ENCODE results near the gene FGF19.

FGF19 gene

DNA sequence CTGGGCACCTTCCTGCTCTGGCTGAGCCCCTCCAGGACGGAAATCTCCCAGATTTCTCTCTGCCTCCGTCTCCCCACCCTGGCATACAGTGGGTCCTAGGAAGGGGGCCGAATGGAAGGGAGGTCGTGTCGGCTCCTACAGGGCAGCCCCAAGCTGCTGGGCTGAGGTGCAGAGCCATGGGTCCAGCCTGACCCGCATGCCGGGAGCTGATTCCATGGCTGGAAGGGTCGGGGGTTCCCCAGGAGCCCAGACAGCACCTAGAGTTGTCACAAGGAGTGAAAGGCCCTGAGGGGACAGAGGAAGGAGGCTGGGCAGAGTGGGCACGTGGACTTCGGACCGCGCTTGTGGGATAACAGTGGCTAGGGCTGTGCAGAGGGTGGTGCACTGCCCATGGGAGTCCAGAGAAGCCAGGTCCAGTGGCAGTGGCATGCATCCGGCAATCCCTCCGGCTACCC, 46.3 kb downstream of the FGF19 start:
- Histone ChIP-seq H3K4me3 (ENCODE audit: low read depth, low read length) (no peak overlapping the region), H3K9me3 (ENCODE audit: severe bottlenecking) (no peaks in the 10 kb centered on the region), H3K36me3 (no peaks in the 10 kb centered on the region), H3K27me3 (ENCODE audit: insufficient read depth, low read depth, severe bottlenecking) (no peaks in the 10 kb centered on the region), H3K27ac (no peak overlapping the region)
- TF ChIP-seq, protein P1, sequence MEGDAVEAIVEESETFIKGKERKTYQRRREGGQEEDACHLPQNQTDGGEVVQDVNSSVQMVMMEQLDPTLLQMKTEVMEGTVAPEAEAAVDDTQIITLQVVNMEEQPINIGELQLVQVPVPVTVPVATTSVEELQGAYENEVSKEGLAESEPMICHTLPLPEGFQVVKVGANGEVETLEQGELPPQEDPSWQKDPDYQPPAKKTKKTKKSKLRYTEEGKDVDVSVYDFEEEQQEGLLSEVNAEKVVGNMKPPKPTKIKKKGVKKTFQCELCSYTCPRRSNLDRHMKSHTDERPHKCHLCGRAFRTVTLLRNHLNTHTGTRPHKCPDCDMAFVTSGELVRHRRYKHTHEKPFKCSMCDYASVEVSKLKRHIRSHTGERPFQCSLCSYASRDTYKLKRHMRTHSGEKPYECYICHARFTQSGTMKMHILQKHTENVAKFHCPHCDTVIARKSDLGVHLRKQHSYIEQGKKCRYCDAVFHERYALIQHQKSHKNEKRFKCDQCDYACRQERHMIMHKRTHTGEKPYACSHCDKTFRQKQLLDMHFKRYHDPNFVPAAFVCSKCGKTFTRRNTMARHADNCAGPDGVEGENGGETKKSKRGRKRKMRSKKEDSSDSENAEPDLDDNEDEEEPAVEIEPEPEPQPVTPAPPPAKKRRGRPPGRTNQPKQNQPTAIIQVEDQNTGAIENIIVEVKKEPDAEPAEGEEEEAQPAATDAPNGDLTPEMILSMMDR (IDR thresholded peaks at IDR 0.05; ENCODE audit: low read depth, low read length), result no peak
- no peak for DNase-seq

DNA sequence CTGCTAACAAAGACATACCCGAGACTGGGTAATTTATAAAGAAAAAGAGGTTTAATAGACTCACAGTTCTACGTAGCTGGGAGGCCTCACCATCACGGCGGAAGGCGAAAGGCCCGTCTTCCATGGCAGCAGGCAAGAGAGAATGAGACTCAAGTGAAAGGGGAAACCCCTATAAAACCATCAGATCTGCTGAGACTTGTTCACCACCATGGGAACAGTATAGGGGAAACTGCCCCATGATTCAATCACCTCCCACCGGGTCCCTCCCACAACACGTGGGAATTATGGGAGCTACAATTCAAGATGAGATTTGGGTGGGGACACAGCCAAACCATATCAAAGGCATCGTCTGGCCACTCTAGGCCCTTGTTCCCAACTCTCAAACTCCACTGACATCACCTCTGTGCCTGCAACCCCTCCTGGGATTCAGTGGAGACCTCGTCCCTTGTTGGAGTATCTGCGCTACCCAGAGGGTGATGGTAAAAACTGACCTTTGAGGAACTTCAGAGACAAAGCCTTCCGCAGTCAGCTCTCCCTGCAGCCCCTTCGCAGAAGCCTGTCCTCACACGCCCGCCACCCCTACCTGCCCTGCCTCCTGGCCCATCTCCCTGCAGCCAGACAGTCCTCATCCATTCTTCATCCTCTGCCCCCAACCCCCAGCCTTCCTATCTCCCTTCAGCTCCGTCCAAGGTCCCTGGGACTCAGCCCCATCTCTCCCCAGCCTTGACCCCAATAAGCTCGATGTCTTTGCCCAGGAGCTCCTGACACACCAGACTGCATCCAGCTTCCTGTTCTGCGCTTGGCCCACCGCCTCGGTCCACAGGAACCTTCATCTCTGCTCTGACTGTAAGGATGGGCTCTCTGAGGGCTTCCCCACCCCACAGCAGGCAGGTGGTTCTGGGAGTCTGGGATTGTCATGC, 47.0 kb downstream of the FGF19 start:
- no peak for DNase-seq
- H3K27ac ChIP-seq, result no peak overlapping the region
- H3K36me3 ChIP-seq, result no peaks in the 10 kb centered on the region
- H3K9me3 ChIP-seq (ENCODE audit: severe bottlenecking), result no peaks in the 10 kb centered on the region
- H3K27me3 ChIP-seq (ENCODE audit: insufficient read depth, low read depth, severe bottlenecking), result no peaks in the 10 kb centered on the region
- no peak overlapping the region for H3K4me3 ChIP-seq (ENCODE audit: low read depth, low read length)
- TF ChIP-seq, protein P1 (IDR thresholded peaks at IDR 0.05; ENCODE audit: low read depth, low read length), result no peak

DNA sequence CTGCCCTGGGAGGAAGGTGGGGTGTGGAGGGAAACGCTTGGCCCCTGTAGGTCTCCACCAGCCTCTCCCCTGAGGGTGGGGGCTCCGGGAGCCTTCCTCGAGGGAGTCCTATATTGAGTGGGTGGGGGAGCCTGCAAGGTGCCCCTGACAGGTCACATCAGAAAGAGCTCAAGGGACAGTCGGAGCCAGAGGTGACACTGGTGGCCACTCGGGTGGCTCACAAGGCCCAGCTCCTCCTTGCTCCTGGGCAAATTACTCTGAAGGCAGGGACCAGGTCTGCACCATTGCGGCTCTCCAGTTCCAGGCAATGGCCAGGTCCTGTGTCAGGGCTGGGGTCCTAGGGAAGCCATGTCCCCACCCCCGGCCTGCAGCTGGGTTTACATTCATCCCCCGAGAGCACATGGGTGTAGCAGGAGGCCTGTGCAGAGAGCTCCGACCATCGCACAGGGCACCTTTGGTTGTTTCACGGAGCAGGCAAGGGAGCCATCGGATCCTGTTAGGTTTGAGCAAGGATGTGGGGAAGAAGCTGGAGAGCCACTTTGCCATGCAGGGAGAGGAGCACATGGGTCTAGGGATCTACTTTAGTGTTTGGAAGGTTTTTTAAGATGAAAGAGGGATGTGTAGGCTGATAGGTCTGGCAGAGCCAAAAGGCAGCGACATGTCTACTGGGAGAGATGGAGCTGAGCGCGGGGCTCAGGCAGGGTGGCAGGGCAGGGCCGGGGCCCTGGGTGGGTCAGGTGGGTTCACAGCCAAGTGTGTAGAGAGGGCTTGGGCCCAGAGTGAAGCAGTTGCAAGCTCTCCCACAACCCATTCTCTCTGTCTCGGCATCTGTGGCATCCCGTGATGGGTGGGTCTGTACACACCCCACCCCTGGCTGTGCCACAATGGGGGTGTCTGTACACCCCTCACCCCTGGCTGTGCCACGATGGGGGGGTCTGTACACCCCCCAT, 48.1 kb downstream of the FGF19 start:
- H3K9me3 ChIP-seq (ENCODE audit: severe bottlenecking), result no peaks in the 10 kb centered on the region
- H3K27ac ChIP-seq, result no peak overlapping the region
- TF ChIP-seq, protein P1 (IDR thresholded peaks at IDR 0.05; ENCODE audit: low read depth, low read length), result no peak
- H3K4me3 ChIP-seq (ENCODE audit: low read depth, low read length), result no peak overlapping the region
- no peaks in the 10 kb centered on the region for H3K36me3 ChIP-seq
- no peaks in the 10 kb centered on the region for H3K27me3 ChIP-seq (ENCODE audit: insufficient read depth, low read depth, severe bottlenecking)
- DNase-seq, result no peak

DNA sequence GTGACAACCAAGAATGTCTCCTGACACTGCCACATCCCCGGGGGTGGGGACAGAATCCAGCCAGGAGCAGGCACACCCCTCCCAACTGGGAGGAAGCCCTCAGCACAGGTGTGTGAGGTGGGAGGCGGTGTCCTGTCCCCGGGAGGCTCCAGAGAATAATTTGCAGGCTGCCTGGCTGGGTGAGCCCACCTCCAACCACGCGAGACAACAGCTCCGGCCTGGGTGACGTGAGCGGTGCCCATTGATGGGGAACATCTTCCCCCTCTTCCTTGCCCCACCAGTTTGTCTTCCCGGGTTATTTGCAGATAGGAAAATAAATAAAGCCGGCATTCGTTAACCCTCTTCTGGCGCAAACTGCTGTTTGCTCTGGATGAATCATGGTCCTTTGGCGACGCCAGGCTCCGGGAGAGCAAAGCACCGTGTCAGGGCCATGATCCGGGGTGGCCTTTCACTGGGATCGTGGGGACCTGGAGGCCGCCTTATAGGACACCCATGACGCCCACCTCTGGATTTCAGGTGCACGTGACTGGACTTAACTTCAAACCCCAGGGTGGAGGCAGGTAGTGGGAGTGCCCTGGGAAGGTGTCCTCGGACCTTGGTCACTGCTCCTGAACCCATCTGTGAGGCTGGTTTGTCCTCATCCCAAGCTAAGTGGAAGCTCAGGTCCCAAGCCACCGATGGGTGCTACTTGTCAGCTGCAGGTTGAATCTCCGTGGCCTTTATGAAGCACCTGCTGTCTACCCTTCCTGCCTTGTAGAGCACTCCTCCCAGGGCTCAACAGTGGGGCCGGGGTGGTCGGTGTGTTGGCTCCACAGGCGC, 49.0 kb downstream of the FGF19 start:
- H3K27ac ChIP-seq, result no peak overlapping the region
- no peak for DNase-seq
- H3K9me3 ChIP-seq (ENCODE audit: severe bottlenecking), result no peaks in the 10 kb centered on the region
- no peaks in the 10 kb centered on the region for H3K36me3 ChIP-seq
- TF ChIP-seq, protein P1 (IDR thresholded peaks at IDR 0.05; ENCODE audit: low read depth, low read length), result no peak
- H3K27me3 ChIP-seq (ENCODE audit: insufficient read depth, low read depth, severe bottlenecking), result no peaks in the 10 kb centered on the region
- no peak overlapping the region for H3K4me3 ChIP-seq (ENCODE audit: low read depth, low read length)

DNA sequence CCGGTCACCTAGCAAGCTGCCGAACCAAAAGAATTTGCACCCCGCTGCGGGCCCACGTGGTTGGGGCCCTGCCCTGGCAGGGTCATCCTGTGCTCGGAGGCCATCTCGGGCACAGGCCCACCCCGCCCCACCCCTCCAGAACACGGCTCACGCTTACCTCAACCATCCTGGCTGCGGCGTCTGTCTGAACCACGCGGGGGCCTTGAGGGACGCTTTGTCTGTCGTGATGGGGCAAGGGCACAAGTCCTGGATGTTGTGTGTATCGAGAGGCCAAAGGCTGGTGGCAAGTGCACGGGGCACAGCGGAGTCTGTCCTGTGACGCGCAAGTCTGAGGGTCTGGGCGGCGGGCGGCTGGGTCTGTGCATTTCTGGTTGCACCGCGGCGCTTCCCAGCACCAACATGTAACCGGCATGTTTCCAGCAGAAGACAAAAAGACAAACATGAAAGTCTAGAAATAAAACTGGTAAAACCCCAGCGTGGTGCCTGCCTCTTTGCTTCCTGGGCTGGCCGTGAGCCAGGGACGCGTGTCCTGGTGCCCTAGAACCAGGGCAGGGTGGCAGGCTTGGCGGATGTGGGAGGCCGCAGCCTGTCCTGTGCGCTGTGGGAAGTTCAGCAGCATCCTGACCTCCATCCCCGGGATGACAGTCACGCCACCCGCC, 49.7 kb downstream of the FGF19 start:
- Histone ChIP-seq H3K36me3 (no peaks in the 10 kb centered on the region), H3K4me3 (ENCODE audit: low read depth, low read length) (no peak overlapping the region), H3K27me3 (ENCODE audit: insufficient read depth, low read depth, severe bottlenecking) (no peaks in the 10 kb centered on the region), H3K27ac (no peak overlapping the region), H3K9me3 (ENCODE audit: severe bottlenecking) (no peaks in the 10 kb centered on the region)
- TF ChIP-seq, protein P1 (IDR thresholded peaks at IDR 0.05; ENCODE audit: low read depth, low read length), result no peak
- no peak for DNase-seq

All from WERI-Rb-1 (cell line).